ENCODE results near the gene CLRN2. TPM values are rescaled to one million over a fixed set of nuclear protein-coding genes. Genes with fewer than 3 reads are reported as not detected.

The CLRN2 gene
- total and polyA plus RNA-seq, 10 of the 15 experiments (the other 5 are each of a cell fraction or from before 2014, with no cell fraction given), result not detected

DNA sequence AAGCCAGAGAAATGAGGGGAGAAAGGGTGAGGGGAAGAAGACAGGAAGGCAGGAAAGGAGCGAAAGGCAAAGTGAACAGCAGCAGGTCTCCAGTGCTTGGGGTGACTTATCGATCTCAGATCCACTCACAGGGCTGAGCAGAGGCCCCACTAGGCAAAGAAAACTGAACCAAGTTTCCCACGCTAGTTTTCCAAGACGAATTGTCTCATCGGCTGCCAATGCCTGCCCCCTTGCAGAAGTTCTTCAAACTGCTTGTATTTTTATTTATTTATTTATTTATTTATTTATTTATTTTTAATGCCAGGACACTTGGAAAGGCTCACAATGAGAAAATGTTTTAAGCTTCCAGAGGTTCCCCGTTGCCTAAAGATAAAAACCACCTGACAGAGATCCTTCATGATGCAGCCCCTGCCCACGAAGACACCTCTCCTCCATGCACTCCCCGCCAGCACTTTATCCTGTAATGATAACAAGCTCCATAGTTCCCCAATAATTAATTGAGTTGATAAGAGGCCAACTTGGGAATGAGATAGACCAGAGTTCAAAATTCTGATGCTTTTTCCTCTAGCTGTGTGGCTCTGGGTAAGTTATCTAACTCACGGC is 46.2 kb upstream of the CLRN2 start:
- no TSS peak for BruUV-seq (replicated peaks)
- intact Hi-C loops (cut with micrococcal nuclease; ENCODE audit: unreplicated experiment), result loop anchor here (10.0 kb wide), 1 partner anchor 1174 kb away; no protein-coding TSS in a partner anchor
- SMC1A ChIA-PET (ENCODE audit: uncharacterized antibody, unreplicated experiment), result interaction anchor here (0.9 to 1.1 kb wide), 3 partner anchors 121 to 1178 kb away, joined by 3 to 4 read pairs (median 3); no protein-coding TSS in a partner anchor
- Histone ChIP-seq H3K4me3 (no peak overlapping the region), H3K27me3 (replicated peaks in 1 of 2; ENCODE audit: control insufficient read depth in 2 of 2, insufficient read depth in 2 of 2, low read length in 1 of 2) (no peaks in the 10 kb centered on the region), H3K27ac (ENCODE audit: control insufficient read depth, insufficient read depth) (no peak overlapping the region), H3K9ac (ENCODE audit: control insufficient read depth, insufficient read depth, low read length) (no peak overlapping the region), H3K4me1 (ENCODE audit: control insufficient read depth, insufficient read depth, low read length) (no peaks in the 10 kb centered on the region), H3K36me3 (ENCODE audit: control insufficient read depth in 2 of 2, insufficient read depth in 2 of 2, low read length in 1 of 2) (no peaks in the 10 kb centered on the region), H3K4me2 (ENCODE audit: control insufficient read depth, insufficient read depth) (no peak overlapping the region), H2AFZ (ENCODE audit: control insufficient read depth, low read depth, low read length) (no peak overlapping the region), H3K79me2 (ENCODE audit: control insufficient read depth, insufficient read depth, low read length) (no peaks in the 10 kb centered on the region), H3K9me3 (replicated peaks; ENCODE audit: control insufficient read depth, insufficient read depth, low read length) (no peaks in the 10 kb centered on the region), H4K20me1 (ENCODE audit: control insufficient read depth, insufficient read depth) (no peaks in the 10 kb centered on the region)
- POLR2A ChIA-PET, result no interaction called here
- RAD21 ChIA-PET (ENCODE audit: unreplicated experiment), result interaction anchor here (2.0 kb wide), 1 partner anchor 21 kb away, joined by 8 read pairs; no protein-coding TSS in a partner anchor
- CTCF ChIA-PET, result interaction anchor here (0.6 to 2.9 kb wide), 7 partner anchors 11 to 220 kb away, joined by 3 to 10 read pairs (median 3); no protein-coding TSS in a partner anchor
- TF ChIP-seq BHLHE40 (IDR thresholded peaks at IDR 0.05; ENCODE audit: borderline replicate concordance in 1 of 2, low read depth in 2 of 2, low read length in 1 of 2) (no peak), SP1 (IDR thresholded peaks at IDR 0.05; ENCODE audit: low read depth, low read length) (no peak), NFYB (IDR thresholded peaks at IDR 0.05; ENCODE audit: insufficient read depth, low read depth, low read length) (no peak), BACH1 (IDR thresholded peaks at IDR 0.05; ENCODE audit: borderline replicate concordance) (no peak), RAD21 (IDR thresholded peaks at IDR 0.05; ENCODE audit: insufficient read depth, low read depth, low read length) (peak; percentile 22; the same call in 1 of the 2 replicates), JUND (IDR thresholded peaks at IDR 0.05; ENCODE audit: low read depth, low read length) (no peak), RBBP5 (conservative IDR thresholded peaks at IDR 0.05) (no peak), ZNF384 (IDR thresholded peaks at IDR 0.05; ENCODE audit: borderline replicate concordance, low read depth, low read length) (no peak), CBX5 (IDR thresholded peaks at IDR 0.05; ENCODE audit: low read depth) (no peak), CHD2 (IDR thresholded peaks at IDR 0.05; ENCODE audit: borderline replicate concordance, low read depth, low read length) (no peak)
- TF ChIP-seq, protein P1, sequence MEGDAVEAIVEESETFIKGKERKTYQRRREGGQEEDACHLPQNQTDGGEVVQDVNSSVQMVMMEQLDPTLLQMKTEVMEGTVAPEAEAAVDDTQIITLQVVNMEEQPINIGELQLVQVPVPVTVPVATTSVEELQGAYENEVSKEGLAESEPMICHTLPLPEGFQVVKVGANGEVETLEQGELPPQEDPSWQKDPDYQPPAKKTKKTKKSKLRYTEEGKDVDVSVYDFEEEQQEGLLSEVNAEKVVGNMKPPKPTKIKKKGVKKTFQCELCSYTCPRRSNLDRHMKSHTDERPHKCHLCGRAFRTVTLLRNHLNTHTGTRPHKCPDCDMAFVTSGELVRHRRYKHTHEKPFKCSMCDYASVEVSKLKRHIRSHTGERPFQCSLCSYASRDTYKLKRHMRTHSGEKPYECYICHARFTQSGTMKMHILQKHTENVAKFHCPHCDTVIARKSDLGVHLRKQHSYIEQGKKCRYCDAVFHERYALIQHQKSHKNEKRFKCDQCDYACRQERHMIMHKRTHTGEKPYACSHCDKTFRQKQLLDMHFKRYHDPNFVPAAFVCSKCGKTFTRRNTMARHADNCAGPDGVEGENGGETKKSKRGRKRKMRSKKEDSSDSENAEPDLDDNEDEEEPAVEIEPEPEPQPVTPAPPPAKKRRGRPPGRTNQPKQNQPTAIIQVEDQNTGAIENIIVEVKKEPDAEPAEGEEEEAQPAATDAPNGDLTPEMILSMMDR (IDR thresholded peaks at IDR 0.05 in 2 of 3, conservative IDR thresholded peaks at IDR 0.05 in 1 of 3; ENCODE audit: control insufficient read depth in 2 of 3, extremely low read depth in 1 of 3, insufficient read depth in 1 of 3, low read depth in 3 of 3, low read length in 3 of 3), result peak in 2 of 3 experiments; percentile 25 to 35; a peak in 3 of 6 replicates
- 51% methylated on average over 9 of the region's 9 CpGs for WGBS (ENCODE audit: insufficient coverage, insufficient replicate concordance, low lambda C conversion rate, missing lambda C conversion rate)
- ATAC-seq (no peak), FAIRE-seq (no peak), DNase-seq (ENCODE audit: low read depth, low spot score) (no peak)
- in situ Hi-C loops (cut with MboI), result loop anchor here (5.0 kb wide), 2 partner anchors 126 to 1181 kb away; no protein-coding TSS in a partner anchor

Data from GM12878 (cell line).